ENCODE data around the gene NCEH1.

DNA sequence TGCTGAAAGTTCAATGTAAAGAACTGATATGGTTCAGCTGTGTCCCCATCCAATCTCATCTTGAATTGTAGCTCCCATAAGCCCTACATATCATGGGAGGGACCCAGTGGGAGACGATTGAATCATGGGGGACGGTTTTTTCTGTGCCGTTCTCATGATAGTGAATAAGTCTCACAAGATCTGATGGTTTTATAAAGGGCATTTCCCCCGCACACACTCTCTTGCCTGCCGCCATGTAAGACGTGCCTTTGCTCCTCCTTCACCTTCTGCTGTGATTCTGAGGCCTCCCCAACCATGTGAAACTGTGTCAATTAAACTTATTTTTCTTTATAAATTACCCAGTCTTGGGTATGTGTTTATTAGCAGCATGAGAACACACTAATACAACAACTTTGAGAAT is 101.1 kb downstream of the NCEH1 start:
- TF ChIP-seq, protein P1, sequence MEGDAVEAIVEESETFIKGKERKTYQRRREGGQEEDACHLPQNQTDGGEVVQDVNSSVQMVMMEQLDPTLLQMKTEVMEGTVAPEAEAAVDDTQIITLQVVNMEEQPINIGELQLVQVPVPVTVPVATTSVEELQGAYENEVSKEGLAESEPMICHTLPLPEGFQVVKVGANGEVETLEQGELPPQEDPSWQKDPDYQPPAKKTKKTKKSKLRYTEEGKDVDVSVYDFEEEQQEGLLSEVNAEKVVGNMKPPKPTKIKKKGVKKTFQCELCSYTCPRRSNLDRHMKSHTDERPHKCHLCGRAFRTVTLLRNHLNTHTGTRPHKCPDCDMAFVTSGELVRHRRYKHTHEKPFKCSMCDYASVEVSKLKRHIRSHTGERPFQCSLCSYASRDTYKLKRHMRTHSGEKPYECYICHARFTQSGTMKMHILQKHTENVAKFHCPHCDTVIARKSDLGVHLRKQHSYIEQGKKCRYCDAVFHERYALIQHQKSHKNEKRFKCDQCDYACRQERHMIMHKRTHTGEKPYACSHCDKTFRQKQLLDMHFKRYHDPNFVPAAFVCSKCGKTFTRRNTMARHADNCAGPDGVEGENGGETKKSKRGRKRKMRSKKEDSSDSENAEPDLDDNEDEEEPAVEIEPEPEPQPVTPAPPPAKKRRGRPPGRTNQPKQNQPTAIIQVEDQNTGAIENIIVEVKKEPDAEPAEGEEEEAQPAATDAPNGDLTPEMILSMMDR (IDR thresholded peaks at IDR 0.05), result no peak
- TF ChIP-seq TCF7L2 (IDR thresholded peaks at IDR 0.05; ENCODE audit: low read depth, low read length) (no peak), POLR2AphosphoS5 (IDR thresholded peaks at IDR 0.05; ENCODE audit: low read depth, low read length) (no peak), REST (IDR thresholded peaks at IDR 0.05; ENCODE audit: insufficient read depth in 1 of 2, low read depth in 2 of 2, low read length in 1 of 2) (no peak)
